Measurements from ENCODE around the gene DCANP1.

- TF ChIP-seq POLR2AphosphoS5 (IDR thresholded peaks at IDR 0.05; ENCODE audit: borderline replicate concordance, low read depth, low read length), result no peak
- no peak for TF ChIP-seq EZH2 (IDR thresholded peaks at IDR 0.05)
- TF ChIP-seq FOXP2 (optimal IDR thresholded peaks at IDR 0.05; ENCODE audit: control extremely low read depth, extremely low read length, insufficient read depth), result no peak
Measured at GRCh38 chr5:135450336-135450735, 3.2 kb upstream of the DCANP1 start.
